COR-L47 (cell line): Measurements from ENCODE around the gene ADNP2.

ENCODE experiments used
- DNase-seq: peaks from one replicate; lab custom pipeline; 2025; lab: John Stamatoyannopoulos, UW

The ADNP2 gene

GRCh38 chr18:80170395-80171053 is 61.5 kb downstream of the ADNP2 start:
- DNase-seq: no peak

DNA sequence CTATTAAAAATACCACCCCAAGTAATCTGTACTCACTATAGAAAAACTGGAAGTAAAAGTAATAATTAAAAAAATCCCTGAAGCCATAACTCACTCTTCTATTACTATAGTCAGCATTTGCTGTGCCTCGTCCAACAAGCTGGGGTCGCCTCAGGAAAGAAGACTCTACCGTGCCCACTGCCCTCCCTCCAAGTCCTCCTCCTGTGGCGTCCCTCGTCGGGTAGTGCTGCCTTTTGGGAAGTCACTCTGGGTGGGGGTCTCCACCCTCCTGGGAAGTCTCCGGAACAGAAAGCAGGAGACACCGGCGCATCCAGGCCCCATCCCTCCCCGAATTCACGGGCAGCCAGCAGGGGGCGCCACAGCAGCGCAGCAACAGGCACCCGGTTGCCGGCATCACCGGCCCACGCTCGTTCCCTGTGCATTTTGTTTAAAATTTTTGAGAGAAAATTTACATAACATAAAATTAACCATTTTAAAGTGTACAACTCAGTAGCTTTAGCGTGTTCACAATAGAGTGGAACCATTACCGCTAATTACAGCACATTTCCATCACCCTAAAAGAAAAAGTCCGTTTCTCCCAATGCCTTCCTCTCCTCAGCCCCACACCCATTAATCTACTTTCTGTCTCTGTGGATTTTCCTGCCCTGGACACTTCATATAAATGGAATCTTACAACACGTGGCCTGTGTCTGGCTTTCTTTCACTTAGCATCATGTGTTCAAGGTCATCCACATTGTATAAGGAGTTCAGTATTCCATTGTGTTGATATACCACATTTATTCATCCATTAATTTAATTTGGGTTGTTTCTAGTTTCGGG is 62.2 kb downstream of the ADNP2 start:
- peak; percentile 13 for DNase-seq

DNA sequence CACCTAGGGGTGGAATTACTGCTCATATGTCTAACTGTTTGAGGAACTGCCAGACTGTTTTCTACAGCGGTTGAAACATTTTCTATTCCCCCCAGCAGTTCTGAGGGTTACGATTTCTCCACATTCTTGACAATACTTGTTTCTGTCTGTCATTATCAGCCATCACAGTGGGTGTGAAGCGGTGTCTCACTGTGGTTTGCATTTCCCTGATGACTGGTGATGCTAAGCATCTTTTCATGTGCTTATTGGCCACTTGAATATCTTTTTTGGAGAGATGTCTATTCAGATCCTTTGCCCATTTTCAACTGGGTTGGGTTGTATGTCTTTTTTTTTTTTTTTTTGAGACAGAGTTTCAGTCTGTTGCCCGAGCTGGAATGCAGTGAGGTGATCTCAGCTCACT is 63.0 kb downstream of the ADNP2 start:
- DNase-seq: no peak

GRCh38 chr18:80173060-80173459 is 64.0 kb downstream of the ADNP2 start:
- no peak for DNase-seq

DNA sequence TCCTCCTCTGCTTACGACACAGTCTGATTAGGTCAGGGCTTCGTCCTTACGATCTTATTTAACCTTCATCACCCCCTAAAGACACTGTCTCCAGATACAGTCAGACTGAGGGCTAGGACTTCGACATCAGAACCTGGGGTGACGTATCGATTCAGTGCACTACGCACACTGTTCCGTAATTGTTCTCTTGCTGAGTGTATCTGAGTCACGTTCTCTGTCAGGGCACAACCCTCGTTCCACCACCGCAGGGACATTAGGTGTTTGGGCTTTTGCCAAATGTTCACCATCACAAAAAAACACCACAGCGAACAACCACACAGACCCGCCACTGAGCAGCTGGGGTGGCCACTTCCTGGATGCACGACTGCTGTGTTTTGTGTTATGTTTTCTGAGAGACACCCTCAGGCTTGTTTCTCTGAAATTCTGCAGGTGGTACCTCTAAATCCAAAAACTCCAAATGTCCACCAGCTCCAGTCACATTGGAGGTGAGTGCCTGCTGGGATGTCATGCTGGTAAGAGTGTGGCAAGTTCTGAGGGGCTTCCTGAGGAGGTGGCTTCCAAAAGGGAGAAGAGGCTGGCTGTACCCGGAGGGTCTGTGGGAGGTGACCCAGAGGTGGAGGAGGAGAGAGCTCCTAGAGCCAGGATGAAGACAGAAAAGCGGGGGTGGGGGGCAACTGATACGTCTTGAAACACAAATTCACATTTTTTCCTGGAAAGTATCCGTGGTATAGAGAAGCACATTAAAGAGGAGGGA is 66.6 kb downstream of the ADNP2 start:
- no peak for DNase-seq

- DNase-seq: peak; percentile 29
Measured at GRCh38 chr18:80176334-80177073, 67.4 kb downstream of the ADNP2 start.

DNA sequence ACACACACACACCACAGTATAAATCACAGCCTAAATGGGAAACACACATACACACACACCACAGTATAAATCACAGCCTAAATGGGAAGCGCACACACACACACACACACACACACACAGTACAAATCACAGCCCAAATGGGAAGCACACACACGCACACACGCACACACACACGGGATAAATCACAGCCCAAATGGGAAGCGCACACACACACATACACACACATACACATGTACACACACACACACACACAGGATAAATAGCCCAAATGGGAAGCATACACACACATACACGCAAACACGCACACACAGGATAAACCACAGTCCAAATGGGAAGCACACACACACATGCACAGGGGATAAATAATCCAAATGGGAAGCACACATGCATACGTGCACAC is 68.1 kb downstream of the ADNP2 start:
- no peak for DNase-seq

DNA sequence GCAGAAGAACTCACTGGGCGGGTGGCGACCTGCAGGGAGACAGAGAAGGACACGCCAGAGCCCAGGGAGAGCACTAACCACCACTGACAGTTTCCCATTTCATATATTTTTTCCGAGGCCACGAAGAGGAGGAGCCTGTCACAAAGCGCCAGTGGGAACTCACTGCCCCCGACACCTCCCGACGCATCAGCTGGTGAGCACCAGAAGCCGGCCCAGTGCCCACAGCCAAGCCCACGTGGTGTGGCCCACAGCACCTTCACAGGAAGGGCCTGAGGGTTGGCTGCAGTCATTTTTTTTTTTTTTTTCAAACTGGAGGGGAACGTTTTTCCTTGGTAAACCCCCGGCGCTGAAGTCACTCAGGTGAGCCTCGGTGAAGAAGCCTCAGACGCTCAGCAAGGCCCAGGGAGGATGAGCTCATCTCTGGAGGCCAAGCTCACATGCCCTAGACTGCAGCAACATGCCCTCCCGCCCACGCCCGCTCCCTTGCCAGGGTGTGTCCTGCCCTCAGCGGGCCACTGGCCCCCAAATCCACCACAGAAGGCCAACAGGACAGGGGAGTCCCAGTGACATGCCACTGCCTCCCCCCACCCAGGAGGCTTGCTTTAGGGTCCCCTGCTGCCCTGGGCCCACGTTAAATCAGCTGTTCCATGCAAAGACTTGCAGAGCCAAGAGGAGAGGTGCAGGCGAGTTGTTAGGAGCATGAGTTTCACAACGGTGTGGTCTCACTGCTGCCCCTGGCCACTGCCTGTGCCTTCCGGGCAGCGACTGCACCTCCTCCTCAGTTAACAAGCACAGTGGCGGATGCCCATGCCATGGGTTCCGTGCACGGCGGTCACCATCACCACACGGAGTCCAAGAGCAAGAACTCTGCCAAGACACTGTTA is 70.1 kb downstream of the ADNP2 start:
- DNase-seq: no peak

GRCh38 chr18:80179857-80180558 is 70.9 kb downstream of the ADNP2 start:
- peak; percentile 67 for DNase-seq

DNA sequence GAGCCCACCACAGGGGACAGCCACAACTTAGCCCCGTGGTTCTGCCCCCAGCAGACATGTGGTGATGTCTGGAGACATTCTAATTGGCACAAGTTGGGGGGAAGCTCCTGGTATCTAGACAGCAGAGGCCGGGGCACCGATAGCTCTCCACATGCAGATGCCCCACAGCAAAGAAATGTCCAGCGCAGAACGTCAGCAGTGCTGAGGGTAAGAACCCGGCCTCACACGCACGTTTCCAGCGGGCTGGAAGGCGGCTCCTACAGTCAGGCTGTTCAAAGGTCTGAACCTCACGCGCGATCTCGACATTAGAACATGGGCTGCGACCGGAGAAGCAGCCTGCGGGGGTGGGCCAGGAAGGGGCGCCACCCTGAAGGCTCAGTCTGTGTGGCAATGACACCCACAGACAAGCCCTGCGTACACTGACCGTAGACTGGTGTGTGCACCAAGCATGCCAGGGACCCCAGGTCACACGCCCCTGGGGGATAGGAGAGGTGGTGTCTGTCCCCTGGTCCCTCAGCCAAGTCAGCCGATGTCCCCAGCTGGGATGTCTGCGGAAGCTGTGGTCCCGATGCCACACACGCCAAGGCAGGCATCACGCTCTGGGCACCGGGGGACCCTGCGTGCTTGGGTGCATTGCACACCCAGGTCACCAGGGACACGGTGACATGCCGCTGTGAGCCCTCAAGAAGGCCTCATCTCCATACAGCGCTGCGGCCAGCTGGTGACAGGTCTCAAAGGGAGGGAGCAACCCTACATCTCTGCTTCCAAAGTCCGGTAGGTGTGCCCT is 71.9 kb downstream of the ADNP2 start:
- no peak for DNase-seq

DNA sequence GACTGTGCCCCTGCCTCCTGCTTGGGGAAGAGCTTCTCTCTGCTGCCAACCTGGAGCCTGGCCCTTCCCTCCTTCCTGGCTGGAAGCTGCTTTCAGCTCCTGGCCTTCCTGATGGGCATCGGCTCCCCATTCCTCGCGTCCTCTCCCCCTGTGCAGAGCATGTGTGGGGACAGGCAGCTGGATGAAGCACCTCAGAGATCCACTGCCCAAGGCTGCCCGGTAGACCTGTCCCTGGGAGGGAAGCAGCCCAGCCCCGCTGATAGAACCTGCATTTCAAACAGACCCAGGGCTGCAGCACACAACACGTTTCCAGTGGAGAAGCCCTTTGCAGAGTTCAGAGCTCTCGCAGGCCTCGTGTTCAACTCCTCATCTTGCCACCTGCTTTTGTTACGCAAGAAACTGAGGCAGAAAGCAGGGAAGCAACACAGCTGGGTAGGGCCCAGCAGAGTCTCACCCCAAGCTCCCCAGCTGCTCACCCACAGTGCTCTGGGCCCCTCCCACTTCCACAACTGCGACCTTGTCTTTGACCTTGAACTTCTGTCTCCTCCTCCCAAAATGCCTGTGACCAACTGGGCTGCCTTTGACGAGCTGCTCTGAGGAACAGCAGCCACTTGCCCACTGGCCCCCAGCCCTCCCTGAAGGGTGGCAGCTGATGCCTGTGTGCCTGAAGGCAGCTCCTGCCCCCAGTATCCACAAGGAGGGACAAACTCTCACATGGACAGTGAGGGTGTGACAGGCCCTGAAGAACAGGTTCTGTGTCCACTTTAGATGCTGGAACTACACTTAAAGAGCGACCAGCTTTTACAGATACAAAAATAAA is 72.8 kb downstream of the ADNP2 start:
- DNase-seq: no peak

- DNase-seq: no peak
Measured at GRCh38 chr18:80182855-80183254, 73.8 kb downstream of the ADNP2 start.

DNA sequence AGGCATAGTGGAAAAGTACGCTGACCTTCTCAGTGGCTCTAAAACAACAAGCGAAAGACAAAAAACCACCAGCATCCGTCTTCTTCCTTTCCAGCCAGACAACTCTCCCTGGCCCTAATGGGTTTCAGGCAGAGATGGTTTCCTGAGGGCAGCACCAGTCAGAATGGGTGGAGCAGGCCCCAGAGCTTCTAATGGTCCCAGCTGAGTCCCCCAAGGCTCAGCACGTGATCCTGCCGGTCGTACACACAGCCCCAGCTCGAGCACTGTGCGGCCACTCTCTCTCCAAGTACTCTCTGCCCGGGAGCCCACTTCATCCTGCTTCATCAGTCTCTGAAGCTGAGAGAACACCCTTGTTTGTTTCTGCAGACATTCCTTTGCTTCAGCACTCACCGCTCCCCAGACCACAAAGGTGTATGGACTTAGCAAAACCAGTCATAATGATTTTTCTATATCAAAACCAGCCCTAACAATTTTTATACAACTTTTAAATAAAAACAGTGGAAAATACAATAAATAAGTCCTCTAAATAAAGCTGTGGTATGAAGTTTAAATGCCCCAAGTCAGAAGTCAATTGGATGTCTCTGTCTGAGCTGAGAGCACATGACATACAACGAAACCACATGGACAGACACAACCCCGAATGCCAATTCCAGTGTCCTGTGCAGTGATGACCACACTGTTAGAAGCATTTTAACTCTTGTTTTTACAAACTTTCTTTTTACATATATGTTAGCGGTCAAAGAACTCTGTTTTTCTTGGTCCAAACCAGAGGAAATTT is 74.4 kb downstream of the ADNP2 start:
- DNase-seq: no peak

GRCh38 chr18:80184243-80184772 is 75.2 kb downstream of the ADNP2 start:
- DNase-seq: no peak

- DNase-seq: no peak
Measured at GRCh38 chr18:80185545-80185944, 76.5 kb downstream of the ADNP2 start.

- no peak for DNase-seq
Measured at GRCh38 chr18:80187956-80188642, 79.0 kb downstream of the ADNP2 start.
